Stimulated activated memory B cell treated with anti-CD40 and anti-IgM and Interleukin-4, amounts not matched to agents 10 μg/mL and 1 μg/mL and 100 μg/mL, for 72 hours (primary cell): ENCODE measurements around the gene UBE2J1.
A peak's percentile ranks its signal among the peaks of the same experiment; 100 is the strongest.

Experiments used
- ATAC-seq: fragments of 150-1000 bp; cut with Tn5 transposase; 2 replicates; pipeline ENCODE4 v1.10.0; 2021
- H3K27ac Mint-ChIP-seq: one replicate; pipeline ENCODE4 v1.8.0; 2022; ENCODE audit warnings: mild to moderate bottlenecking, mixed read lengths
- H3K27me3 Mint-ChIP-seq: one replicate; pipeline ENCODE4 v1.8.0; 2022; ENCODE audit warnings: mixed read lengths
- H3K36me3 Mint-ChIP-seq: one replicate; pipeline ENCODE4 v1.8.0; 2022; ENCODE audit warnings: mixed read lengths
- H3K4me1 Mint-ChIP-seq: one replicate; pipeline ENCODE4 v1.8.0; 2022; ENCODE audit warnings: mixed read lengths
- H3K4me3 Mint-ChIP-seq: one replicate; pipeline ENCODE4 v1.8.0; 2022; ENCODE audit warnings: mild to moderate bottlenecking, moderate library complexity, mixed read lengths
- H3K9me3 Mint-ChIP-seq: one replicate; pipeline ENCODE4 v1.8.0; 2022; ENCODE audit warnings: mixed read lengths

The UBE2J1 gene

GRCh38 chr6:89351671-89352277, 748 bp downstream of the UBE2J1 start:
- ATAC-seq, result no peak

GRCh38 chr6:89350281-89350966, 2.1 kb downstream of the UBE2J1 start:
- peak overlapping the region; percentile 99 for H3K4me3 Mint-ChIP-seq
- peaks cover 11% of the 10 kb centered on the region for H3K36me3 Mint-ChIP-seq
- H3K27ac Mint-ChIP-seq, result peak overlapping the region; percentile 94
- no peaks in the 10 kb centered on the region for H3K27me3 Mint-ChIP-seq
- peaks cover 77% of the 10 kb centered on the region for H3K4me1 Mint-ChIP-seq
- ATAC-seq, result peak; percentile 63
- H3K9me3 Mint-ChIP-seq, result no peaks in the 10 kb centered on the region

More at GRCh38 chr6:89351671-89352277, 748 bp downstream of the UBE2J1 start:
- no peaks in the 10 kb centered on the region for H3K27me3 Mint-ChIP-seq
- H3K9me3 Mint-ChIP-seq, result no peaks in the 10 kb centered on the region
- H3K36me3 Mint-ChIP-seq, result peaks cover 11% of the 10 kb centered on the region
- H3K27ac Mint-ChIP-seq, result peak overlapping the region; percentile 94
- H3K4me3 Mint-ChIP-seq, result peak overlapping the region; percentile 99
- H3K4me1 Mint-ChIP-seq, result peaks cover 71% of the 10 kb centered on the region

- Mint-ChIP-seq H3K27me3 (no peaks in the 10 kb centered on the region), H3K36me3 (peaks cover 11% of the 10 kb centered on the region), H3K9me3 (no peaks in the 10 kb centered on the region), H3K4me1 (peaks cover 75% of the 10 kb centered on the region), H3K27ac (peak overlapping the region; percentile 94), H3K4me3 (no peak overlapping the region)
- no peak for ATAC-seq
These were observed 4.2 kb downstream of the UBE2J1 start for GRCh38 chr6:89348372-89348771.

- H3K36me3 Mint-ChIP-seq, result peaks cover 11% of the 10 kb centered on the region
- peak overlapping the region; percentile 94 for H3K27ac Mint-ChIP-seq
- H3K4me3 Mint-ChIP-seq, result no peak overlapping the region
- peaks cover 72% of the 10 kb centered on the region for H3K4me1 Mint-ChIP-seq
- ATAC-seq, result no peak
- no peaks in the 10 kb centered on the region for H3K9me3 Mint-ChIP-seq
- H3K27me3 Mint-ChIP-seq, result no peaks in the 10 kb centered on the region
These were observed 4.7 kb downstream of the UBE2J1 start for GRCh38 chr6:89347825-89348224.

- peaks cover 16% of the 10 kb centered on the region for H3K36me3 Mint-ChIP-seq
- H3K9me3 Mint-ChIP-seq, result no peaks in the 10 kb centered on the region
- no peak for ATAC-seq
- no peaks in the 10 kb centered on the region for H3K27me3 Mint-ChIP-seq
- peaks cover 71% of the 10 kb centered on the region for H3K4me1 Mint-ChIP-seq
- no peak overlapping the region for H3K4me3 Mint-ChIP-seq
- H3K27ac Mint-ChIP-seq, result peak overlapping the region; percentile 3
These were observed 6.1 kb downstream of the UBE2J1 start for GRCh38 chr6:89346433-89346832.

GRCh38 chr6:89339565-89339964, 13.0 kb downstream of the UBE2J1 start:
- no peak for ATAC-seq
- Mint-ChIP-seq H3K27me3 (no peaks in the 10 kb centered on the region), H3K9me3 (no peaks in the 10 kb centered on the region), H3K4me3 (no peak overlapping the region), H3K36me3 (peaks cover 35% of the 10 kb centered on the region), H3K27ac (peak overlapping the region; percentile 70), H3K4me1 (peaks cover 21% of the 10 kb centered on the region)

GRCh38 chr6:89335164-89335563, 17.4 kb downstream of the UBE2J1 start:
- Mint-ChIP-seq H3K27ac (no peak overlapping the region), H3K27me3 (no peaks in the 10 kb centered on the region), H3K9me3 (no peaks in the 10 kb centered on the region), H3K4me3 (no peak overlapping the region), H3K4me1 (peaks cover 11% of the 10 kb centered on the region), H3K36me3 (peaks cover 46% of the 10 kb centered on the region)
- no peak for ATAC-seq

GRCh38 chr6:89330910-89331309, 21.6 kb downstream of the UBE2J1 start:
- no peaks in the 10 kb centered on the region for H3K9me3 Mint-ChIP-seq
- no peak for ATAC-seq
- no peaks in the 10 kb centered on the region for H3K4me1 Mint-ChIP-seq
- no peaks in the 10 kb centered on the region for H3K27me3 Mint-ChIP-seq
- no peak overlapping the region for H3K4me3 Mint-ChIP-seq
- H3K36me3 Mint-ChIP-seq, result peaks cover 59% of the 10 kb centered on the region
- no peak overlapping the region for H3K27ac Mint-ChIP-seq

- peaks cover 61% of the 10 kb centered on the region for H3K36me3 Mint-ChIP-seq
- no peak overlapping the region for H3K4me3 Mint-ChIP-seq
- H3K27ac Mint-ChIP-seq, result peak overlapping the region; percentile 57
- no peaks in the 10 kb centered on the region for H3K4me1 Mint-ChIP-seq
- H3K9me3 Mint-ChIP-seq, result no peaks in the 10 kb centered on the region
- no peak for ATAC-seq
- no peaks in the 10 kb centered on the region for H3K27me3 Mint-ChIP-seq
These were observed 23.5 kb downstream of the UBE2J1 start for GRCh38 chr6:89328976-89329375.

- Mint-ChIP-seq H3K27ac (no peak overlapping the region), H3K36me3 (peaks cover 68% of the 10 kb centered on the region), H3K27me3 (no peaks in the 10 kb centered on the region), H3K4me3 (no peak overlapping the region), H3K4me1 (peaks cover 38% of the 10 kb centered on the region), H3K9me3 (no peaks in the 10 kb centered on the region)
- ATAC-seq, result no peak
These were observed 28.2 kb downstream of the UBE2J1 start for GRCh38 chr6:89324304-89324703.

GRCh38 chr6:89323511-89323971, 29.0 kb downstream of the UBE2J1 start:
- ATAC-seq, result no peak
- Mint-ChIP-seq H3K36me3 (peaks cover 65% of the 10 kb centered on the region), H3K4me1 (peaks cover 41% of the 10 kb centered on the region), H3K27me3 (no peaks in the 10 kb centered on the region), H3K27ac (no peak overlapping the region), H3K4me3 (no peak overlapping the region), H3K9me3 (no peaks in the 10 kb centered on the region)

GRCh38 chr6:89321131-89321970, 31.2 kb downstream of the UBE2J1 start:
- H3K27me3 Mint-ChIP-seq, result no peaks in the 10 kb centered on the region
- peak overlapping the region; percentile 48 for H3K27ac Mint-ChIP-seq
- H3K9me3 Mint-ChIP-seq, result no peaks in the 10 kb centered on the region
- no peak for ATAC-seq
- peaks cover 54% of the 10 kb centered on the region for H3K4me1 Mint-ChIP-seq
- peaks cover 68% of the 10 kb centered on the region for H3K36me3 Mint-ChIP-seq
- no peak overlapping the region for H3K4me3 Mint-ChIP-seq

GRCh38 chr6:89320012-89320559, 32.4 kb downstream of the UBE2J1 start:
- Mint-ChIP-seq H3K27me3 (no peaks in the 10 kb centered on the region), H3K4me3 (no peak overlapping the region), H3K27ac (no peak overlapping the region), H3K36me3 (peaks cover 75% of the 10 kb centered on the region), H3K4me1 (peaks cover 54% of the 10 kb centered on the region), H3K9me3 (no peaks in the 10 kb centered on the region)
- no peak for ATAC-seq

- Mint-ChIP-seq H3K9me3 (no peaks in the 10 kb centered on the region), H3K36me3 (peaks cover 62% of the 10 kb centered on the region), H3K27me3 (no peaks in the 10 kb centered on the region), H3K27ac (peak overlapping the region; percentile 6), H3K4me3 (no peak overlapping the region), H3K4me1 (peaks cover 40% of the 10 kb centered on the region)
- no peak for ATAC-seq
These were observed 35.5 kb downstream of the UBE2J1 start for GRCh38 chr6:89317067-89317466.

GRCh38 chr6:89315249-89315885, 37.2 kb downstream of the UBE2J1 start, which contains the start of gene GABRR2:
Gene GABRR2, minus strand, starts transcription at chr6:89315299. Its CDS starts 134 bp downstream, at chr6:89315165.
- H3K4me1 Mint-ChIP-seq, result peaks cover 41% of the 10 kb centered on the region
- no peak within 1 kb of the TSS for H3K27ac Mint-ChIP-seq
- ATAC-seq, result no peak
- H3K36me3 Mint-ChIP-seq, result peaks cover 50% of the 10 kb centered on the region
- H3K4me3 Mint-ChIP-seq, result no peak within 1 kb of the TSS
- no peaks in the 10 kb centered on the region for H3K9me3 Mint-ChIP-seq
- H3K27me3 Mint-ChIP-seq, result no peaks in the 10 kb centered on the region
